Erythroblast (primary cell): ENCODE measurements around the gene PGGHG.
"Not testable (repeated sequence)": the region's sequence is repeated elsewhere in the genome, so short reads cannot be mapped to it uniquely, and the experiment has no call there.

Experiments
- DNase-seq, 2 experiments: peaks; one replicate each; lab custom pipeline; 2025; lab: John Stamatoyannopoulos, UW
- GATA1 ChIP-seq: IDR thresholded peaks from 2 replicates; pipeline ENCODE4 v1.6.1; 2011; ENCODE audit warnings: low read depth, mild to moderate bottlenecking, control low read depth, low read length, moderate library complexity
- POLR2A ChIP-seq: IDR thresholded peaks from 2 replicates; pipeline ENCODE4 v1.6.1; 2011; ENCODE audit warnings: mild to moderate bottlenecking, low read length

The PGGHG gene

DNA sequence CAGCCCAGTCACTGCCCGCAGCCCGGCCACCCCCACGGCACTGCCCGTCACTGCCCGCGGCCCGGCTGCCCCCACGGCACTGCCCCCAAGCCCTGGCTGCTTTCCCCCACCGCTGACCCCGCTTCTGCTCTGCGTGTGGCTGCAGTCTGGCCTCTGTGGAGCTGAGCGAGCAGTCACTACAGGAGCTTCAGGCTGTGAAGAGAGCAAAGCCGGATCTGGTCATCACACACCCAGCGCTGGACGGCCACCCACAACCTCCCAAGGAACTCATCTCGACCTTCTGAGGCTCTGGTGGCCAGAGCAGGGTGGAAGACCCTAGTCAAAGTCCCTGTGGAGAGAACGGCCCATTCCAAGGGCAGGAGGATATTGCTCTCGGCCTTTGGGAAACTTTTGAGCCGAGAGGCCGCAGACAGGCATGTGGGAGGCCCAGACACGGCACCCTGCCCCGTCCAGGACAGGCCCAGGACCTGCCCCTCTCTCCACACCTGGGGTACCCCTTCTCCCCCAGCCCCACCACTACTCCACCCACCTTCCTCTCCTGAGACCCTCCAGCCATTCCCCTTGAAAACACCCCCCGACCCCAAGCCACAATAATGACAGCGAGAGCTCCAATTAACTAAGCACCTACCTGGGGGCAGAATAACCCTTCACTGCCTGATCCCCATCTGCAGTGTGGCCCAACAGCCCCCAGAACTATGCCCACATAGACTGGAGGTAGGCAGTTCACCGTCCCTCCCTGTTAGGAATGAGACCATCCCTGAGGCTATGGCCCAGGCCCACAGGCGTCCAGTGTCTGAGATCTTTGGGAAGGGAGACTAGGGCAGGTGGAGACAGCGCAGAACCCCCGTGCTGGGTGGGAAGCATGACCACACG lies 3.7 kb upstream of the PGGHG start:
- DNase-seq: no peak
- TF ChIP-seq GATA1 (no peak), POLR2A (no peak)

- DNase-seq: no peak
- TF ChIP-seq POLR2A (no peak), GATA1 (no peak)
Observed at GRCh38 chr11:285894-286220, 3.1 kb upstream of the PGGHG start.

DNA sequence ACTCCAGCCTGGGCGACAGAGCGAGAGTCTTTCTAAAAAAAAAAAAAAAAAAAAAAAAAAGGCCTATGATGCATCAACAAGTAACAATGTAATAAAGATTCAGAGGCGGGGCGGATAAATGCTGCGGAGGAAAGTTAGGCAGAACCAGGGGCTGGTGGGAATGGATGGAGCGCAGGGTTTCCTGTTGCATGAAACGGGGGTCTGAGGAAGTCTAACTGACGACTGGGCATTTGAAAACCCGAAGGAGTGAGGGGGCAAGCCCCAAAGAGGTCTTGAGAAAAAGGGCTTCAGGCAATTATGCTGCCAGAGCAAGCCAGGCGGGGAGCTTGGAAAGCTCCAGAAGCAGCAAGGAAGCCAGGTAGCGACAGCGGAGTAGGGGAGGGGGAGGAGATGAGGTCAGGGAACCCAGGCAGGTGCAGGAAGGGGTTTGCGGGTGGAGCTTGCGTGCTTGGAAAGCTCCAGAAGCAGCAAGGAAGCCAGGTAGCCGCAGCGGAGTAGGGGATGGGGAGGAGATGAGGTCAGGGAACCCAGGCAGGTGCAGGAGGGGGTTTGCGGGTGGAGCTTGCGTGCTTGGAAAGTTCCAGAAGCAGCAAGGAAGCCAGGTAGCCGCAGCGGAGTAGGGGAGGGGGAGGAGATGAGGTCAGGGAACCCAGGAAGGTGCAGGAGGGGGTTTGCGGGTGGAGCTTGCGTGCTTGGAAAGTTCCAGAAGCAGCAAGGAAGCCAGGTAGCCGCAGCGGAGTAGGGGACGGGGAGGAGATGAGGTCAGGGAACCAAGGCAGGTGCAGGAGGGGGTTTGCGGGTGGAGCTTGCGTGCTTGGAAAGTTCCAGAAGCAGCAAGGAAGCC lies 1.7 kb upstream of the PGGHG start:
- DNase-seq: not testable (repeated sequence)

DNA sequence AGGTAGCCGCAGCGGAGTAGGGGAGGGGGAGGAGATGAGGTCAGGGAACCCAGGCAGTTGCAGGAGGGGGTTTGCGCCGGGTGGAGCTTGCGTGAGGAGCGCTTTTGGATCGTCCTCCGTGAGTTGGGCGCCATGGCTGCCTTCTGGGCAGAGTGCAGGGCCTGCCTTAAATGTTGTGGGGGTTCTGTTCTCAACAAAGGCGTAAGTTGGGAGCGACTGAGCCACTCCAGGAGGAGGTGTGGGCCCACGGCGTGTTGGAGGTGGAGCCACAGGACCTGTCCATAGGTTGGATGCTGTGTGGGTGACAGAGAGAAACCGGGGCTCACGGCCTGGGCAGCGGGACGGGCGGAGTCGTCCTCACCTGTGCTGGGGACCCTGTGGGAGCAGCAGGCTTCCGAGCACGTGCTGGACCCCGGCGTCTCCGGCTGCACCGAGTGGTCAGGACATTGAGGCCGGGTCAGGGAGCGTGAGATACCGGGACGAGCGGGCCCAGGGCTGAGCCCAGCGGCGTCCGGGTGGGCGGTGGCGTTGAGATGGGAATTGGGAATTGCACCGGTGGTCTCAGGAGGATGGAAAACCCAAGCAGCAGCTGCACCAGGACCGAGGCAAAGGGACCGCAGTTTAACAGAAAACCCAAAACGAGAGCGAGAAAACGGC lies 977 bp upstream of the PGGHG start:
- TF ChIP-seq GATA1 (no peak), POLR2A (no peak)
- DNase-seq: no peak

- no peak for DNase-seq
- TF ChIP-seq GATA1 (no peak), POLR2A (no peak)
Observed at GRCh38 chr11:289398-289711, 429 bp downstream of the PGGHG start.

- DNase-seq: no peak
- TF ChIP-seq POLR2A (no peak), GATA1 (no peak)
Observed at GRCh38 chr11:289712-290620, 1.0 kb downstream of the PGGHG start.

- no peak for DNase-seq
- TF ChIP-seq POLR2A (no peak), GATA1 (no peak)
Observed at GRCh38 chr11:290621-291231, 1.8 kb downstream of the PGGHG start.

DNA sequence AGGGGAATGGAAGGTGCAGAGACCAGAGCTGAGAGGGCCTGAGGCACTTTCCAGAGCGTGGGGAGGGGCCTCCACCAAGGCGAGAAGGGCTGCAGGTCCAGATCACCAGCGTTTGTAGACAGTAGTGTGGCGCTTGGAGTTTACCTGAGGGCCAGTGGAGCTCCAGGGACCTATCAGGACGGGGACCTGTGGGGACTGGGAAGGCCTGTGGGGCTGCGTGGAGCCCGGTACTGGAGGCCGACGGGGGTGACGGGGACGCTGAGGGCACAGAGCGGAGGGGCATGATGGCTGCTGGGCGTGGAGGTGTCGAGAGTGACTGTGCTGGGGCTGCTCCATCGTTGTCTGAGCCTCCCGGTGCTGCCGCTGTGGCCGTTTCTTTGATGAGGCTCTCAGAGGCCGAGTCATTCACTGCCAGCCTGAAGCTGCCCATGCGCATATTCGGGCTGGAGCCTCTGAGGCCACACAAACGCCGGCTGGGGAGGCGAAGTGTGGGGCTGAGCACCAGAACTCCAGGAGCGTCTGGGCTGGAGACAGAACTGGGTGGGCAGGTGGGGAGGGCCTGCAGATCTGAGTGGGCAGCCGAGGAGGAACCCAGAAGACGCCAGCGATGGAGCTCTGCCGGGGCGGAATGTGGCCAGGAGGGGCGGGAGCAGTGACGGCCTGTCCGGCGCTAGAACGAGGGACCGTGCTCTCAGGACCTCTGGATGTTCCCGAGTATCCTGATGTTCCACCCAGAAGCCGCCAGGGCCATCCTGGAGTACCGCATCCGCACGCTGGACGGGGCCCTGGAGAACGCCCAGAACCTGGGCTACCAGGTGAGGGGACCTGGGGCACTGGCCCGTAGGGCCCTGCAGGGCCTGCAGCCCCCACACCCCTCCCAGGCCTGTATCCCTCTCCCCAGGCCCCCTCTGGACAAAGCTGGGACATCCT lies 2.6 kb downstream of the PGGHG start:
- TF ChIP-seq POLR2A: no peak
- no peak for TF ChIP-seq GATA1
- DNase-seq: no peak

DNA sequence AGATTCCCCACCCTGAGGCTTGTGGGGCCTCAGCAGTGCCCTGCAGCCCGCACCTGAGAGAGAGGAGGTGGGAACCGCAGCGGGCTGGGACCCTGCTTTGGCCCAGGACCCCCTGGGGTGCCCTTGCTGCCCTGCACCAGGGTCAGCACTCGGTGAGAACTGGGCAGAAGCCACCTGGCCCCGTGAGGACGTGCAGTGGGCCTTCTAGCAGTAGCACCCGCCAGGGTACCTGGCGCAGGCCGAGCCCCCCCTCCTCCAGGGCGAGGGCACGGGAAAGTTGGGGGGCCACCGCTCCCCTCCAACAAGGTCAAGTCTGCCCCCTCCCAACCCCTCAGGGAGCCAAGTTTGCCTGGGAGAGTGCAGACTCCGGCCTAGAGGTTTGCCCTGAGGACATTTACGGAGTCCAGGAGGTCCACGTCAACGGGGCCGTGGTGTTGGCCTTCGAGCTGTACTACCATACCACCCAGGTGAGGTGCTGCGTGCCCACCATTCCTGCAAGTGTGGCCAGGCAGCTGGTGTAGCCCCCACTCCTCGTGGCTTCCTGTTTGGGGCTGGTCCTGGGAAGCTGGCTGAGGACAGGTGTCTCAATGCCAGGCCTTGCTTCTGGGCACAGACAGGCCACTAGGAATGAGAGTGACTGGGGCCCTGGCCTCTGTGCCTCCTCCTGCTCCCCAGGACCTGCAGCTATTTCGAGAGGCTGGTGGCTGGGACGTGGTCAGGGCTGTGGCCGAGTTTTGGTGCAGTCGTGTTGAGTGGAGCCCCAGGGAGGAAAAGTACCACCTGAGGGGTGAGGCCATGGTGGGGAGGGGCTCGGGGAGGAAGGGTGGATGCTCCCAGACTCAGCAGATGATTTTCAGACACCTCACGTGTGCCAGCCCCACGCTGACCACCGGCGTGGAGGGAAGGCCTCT lies 3.5 kb downstream of the PGGHG start:
- TF ChIP-seq GATA1 (no peak), POLR2A (no peak)
- DNase-seq: no peak

DNA sequence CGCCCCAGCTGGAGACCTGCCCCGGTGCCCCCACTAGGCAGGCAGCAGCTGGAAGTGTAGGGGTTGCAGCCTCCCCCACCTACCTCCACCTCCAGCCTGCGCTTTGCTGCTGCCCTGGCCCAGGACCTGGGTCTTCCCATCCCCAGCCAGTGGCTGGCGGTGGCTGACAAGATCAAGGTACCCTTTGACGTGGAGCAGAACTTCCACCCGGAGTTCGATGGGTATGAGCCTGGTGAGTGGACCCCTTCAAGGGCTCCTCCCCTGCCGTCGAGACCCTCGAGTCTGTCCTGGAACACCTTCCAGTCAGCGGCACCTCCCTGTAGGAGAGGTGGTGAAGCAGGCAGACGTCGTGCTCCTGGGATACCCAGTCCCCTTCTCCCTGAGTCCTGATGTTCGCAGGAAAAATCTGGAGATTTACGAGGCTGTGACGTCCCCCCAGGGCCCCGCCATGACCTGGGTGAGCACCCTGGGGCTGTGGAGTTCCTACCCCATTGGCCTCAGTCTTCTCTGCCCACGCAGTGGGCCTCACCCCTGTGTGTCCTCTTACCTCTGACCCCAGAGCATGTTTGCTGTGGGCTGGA lies 4.4 kb downstream of the PGGHG start:
- no peak for TF ChIP-seq POLR2A
- TF ChIP-seq GATA1: no peak
- DNase-seq: no peak
